ENCODE measurements around the gene CENPF. TPM values are rescaled to one million over a fixed set of nuclear protein-coding genes. Genes with fewer than 3 reads are reported as not detected.

Gene CENPF
- total and polyA plus RNA-seq, 11 donors: 0.04 to 8.8 (median 0.70) TPM

DNA sequence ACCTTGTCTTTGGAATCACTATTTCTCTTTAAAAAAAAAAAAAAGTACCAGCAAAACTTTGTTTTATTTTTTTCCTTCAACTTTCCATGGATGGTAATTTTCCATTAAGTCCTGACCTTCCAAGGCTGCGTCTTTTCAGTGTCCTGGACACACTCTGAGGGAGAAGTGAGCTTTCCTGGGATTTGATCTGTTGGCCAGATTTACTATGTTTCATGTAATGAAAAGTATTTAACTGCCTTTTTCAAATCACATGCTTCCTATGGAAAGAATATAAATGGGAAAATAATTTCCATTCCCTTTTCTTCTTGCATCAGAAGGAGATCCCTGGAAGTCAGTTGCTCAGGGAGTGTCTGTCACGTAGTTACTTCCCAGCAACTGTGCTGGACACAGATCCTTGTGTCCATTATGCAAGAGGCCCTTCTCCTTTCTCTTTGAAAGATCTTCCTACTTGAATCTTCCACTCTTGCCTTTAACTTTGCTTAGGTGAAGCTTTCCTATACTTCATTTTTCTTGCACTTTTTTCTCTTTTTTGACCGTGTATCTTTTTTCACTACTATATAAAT lies 59.3 kb downstream of the CENPF start:
- no peaks in the 10 kb centered on the region for H3K27me3 ChIP-seq
- H3K27ac ChIP-seq: no peak overlapping the region
- WGBS, 4 donors: 72 to 88% (median 79%) methylated on average over 3 of the region's 3 CpGs
- intact Hi-C loops (cut with DNase I): loop anchor here in 3 of 10 donors (10.0 kb wide), 1 partner anchor 862 kb away; no protein-coding TSS in a partner anchor
- H3K36me3 ChIP-seq: no peaks in the 10 kb centered on the region
- H3K4me1 ChIP-seq: no peaks in the 10 kb centered on the region
- ATAC-seq (no peak), DNase-seq (no peak)
- TF ChIP-seq POLR2A (IDR thresholded peaks at IDR 0.05) (no peak), CTCF (IDR thresholded peaks at IDR 0.05) (no peak)
- H3K9me3 ChIP-seq: no peaks in the 10 kb centered on the region
- H3K4me3 ChIP-seq: no peak overlapping the region

- Histone ChIP-seq H3K9me3 (no peaks in the 10 kb centered on the region), H3K4me1 (no peaks in the 10 kb centered on the region), H3K36me3 (no peaks in the 10 kb centered on the region), H3K27me3 (no peaks in the 10 kb centered on the region), H3K27ac (no peak overlapping the region), H3K4me3 (no peak overlapping the region)
- no peak for ATAC-seq
- no peak for DNase-seq
- 87 to 99% (median 97%) methylated on average over 8 of the region's 8 CpGs for WGBS, 4 donors
- intact Hi-C loops (cut with DNase I): loop anchor here in 3 of 10 donors (10.0 kb wide), 1 partner anchor 860 kb away; no protein-coding TSS in a partner anchor
- TF ChIP-seq CTCF (IDR thresholded peaks at IDR 0.05): no peak
- TF ChIP-seq POLR2A (IDR thresholded peaks at IDR 0.05): no peak
These were observed 61.8 kb downstream of the CENPF start for GRCh38 chr1:214664651-214665433.

GRCh38 chr1:214665606-214666110 lies 62.7 kb downstream of the CENPF start:
- Histone ChIP-seq H3K4me3 (no peak overlapping the region), H3K9me3 (no peaks in the 10 kb centered on the region), H3K27ac (no peak overlapping the region), H3K36me3 (no peaks in the 10 kb centered on the region), H3K27me3 (no peaks in the 10 kb centered on the region), H3K4me1 (peaks cover 0 to 4% (median 0%) of the 10 kb centered on the region in 12 donors)
- TF ChIP-seq POLR2A (IDR thresholded peaks at IDR 0.05) (no peak), CTCF (IDR thresholded peaks at IDR 0.05) (no peak)
- ATAC-seq: no peak
- no peak for DNase-seq
- intact Hi-C loops (cut with DNase I): loop anchor here in 3 of 10 donors (10.0 kb wide), 1 partner anchor 859 kb away; no protein-coding TSS in a partner anchor
- 94 to 95% (median 95%) methylated on average over 4 of the region's 4 CpGs for WGBS, 4 donors

DNA sequence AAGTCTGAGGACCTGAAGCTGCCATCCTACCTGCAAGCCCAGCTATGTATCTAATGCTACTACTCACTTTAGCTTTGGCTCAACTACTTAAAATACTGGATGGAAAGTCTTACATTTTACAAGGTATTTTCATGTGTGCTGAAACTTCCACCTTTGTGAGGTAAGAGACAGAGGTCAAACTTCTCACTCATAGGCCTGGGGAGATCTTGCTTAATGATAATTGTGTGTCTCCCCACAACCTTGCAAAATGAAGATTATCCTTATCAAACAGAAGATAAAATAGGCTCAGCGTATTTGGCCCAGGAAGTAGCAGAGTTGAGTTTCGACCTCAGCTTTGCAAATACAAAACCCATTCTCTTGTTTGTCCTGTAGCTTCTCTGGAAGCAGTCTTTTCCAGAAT lies 63.7 kb downstream of the CENPF start:
- Histone ChIP-seq H3K9me3 (no peaks in the 10 kb centered on the region), H3K4me3 (no peak overlapping the region), H3K27me3 (no peaks in the 10 kb centered on the region), H3K4me1 (peaks cover 0 to 4% (median 0%) of the 10 kb centered on the region in 12 donors), H3K27ac (no peak overlapping the region), H3K36me3 (no peaks in the 10 kb centered on the region)
- no peak for ATAC-seq
- 85 to 100% (median 94%) methylated on average over 2 of the region's 2 CpGs for WGBS, 4 donors
- TF ChIP-seq CTCF (IDR thresholded peaks at IDR 0.05) (no peak), POLR2A (IDR thresholded peaks at IDR 0.05) (no peak)
- intact Hi-C loops (cut with DNase I): loop anchor here in 3 of 10 donors (10.0 kb wide), 1 partner anchor 858 kb away; no protein-coding TSS in a partner anchor
- DNase-seq: no peak

All from heart left ventricle (tissue), 16 donors.